Left forelimb (tissue), 1 donor: ENCODE measurements around the gene EPHA6.

Source experiments
- DNase-seq: peaks from one replicate; pipeline ENCODE4 v3.0.0-alpha.2; 2018; ENCODE audit warnings: low spot score

The EPHA6 gene

DNA sequence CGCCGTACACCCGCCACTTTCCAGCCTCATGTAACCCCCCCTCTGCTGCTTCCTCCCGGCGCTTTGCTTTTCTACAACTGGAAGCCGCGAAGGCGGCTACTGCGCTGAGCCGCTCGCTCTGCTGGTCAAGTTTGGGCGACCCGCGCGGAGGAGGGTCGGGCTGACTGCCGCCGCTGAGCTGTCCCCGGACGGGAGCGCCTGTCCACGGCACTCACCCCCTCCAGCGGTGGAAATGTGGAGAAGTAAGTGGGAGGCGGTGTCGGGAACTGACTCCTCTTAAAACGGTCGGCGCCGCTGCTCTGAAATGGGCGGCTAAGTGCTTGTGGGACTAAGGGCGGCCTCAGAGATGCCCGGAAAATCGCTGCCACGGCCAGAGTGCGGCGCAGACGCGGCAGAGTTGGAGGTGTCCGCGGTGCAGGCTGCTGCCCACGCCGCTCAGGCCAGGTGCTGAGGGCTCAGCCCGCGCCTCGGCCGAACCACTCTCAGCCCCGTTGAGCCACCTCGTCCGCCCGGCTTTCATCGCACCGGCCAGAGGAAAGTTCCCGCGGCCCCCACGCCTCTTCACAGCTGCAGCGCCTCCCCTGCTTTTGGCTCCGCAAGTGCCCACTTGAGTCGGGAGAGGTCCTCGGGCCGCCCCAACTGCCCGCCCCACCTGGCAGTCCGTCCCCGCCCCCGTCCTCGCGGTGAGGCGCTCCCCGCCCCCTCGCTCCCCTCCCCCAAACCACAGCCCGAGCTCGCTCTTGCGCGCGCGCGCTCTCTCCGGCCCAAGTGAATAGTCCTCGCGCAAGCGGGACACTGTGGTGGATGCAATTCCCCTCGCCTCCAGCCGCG lies at the start of gene EPHA6:
TSS of gene EPHA6 (plus strand) at position 775 of the 831 bp plus-strand sequence.
- DNase-seq, result peak; percentile 79

DNA sequence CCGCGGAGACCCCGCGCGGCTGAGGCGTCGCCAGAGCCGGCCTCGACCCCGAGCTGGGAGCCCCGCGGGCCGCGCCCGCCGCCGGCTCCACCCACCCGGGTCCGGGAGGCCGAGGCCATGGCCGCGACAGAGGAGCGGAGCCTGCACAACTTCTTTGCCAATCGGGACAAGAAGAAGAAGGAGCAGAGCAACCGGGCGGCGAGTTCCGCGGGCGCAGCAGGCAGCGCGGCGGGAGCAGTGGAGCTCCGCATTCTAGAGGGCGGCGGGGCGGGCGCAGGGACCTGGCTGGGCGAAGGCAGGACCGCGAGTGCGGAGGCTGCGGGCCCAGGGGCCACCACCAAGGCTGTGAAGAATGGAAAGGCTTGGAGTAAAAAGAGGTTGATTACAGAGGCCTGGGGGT lies 37.6 kb upstream of the EPHA6 start:
- DNase-seq, result no peak

DNA sequence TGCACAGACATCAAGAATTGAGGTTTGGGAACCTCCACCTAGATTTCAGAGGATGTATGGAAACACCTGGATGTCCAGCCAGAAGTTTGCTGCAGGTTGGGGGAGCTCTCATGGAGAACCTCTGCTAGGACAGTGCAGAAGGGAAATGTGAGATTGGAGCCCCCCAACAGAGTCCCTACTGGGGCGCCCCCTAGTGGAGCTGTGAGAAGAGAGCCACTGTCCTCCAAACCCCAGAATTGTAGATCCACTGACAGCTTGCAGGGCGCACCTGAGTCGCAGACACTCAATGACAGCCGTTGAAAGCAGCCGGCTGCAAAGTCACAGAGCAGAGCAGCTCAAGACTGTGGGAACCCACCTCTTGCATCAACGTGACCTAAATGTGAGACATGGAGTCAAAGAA lies 34.6 kb upstream of the EPHA6 start:
- no peak for DNase-seq

DNA sequence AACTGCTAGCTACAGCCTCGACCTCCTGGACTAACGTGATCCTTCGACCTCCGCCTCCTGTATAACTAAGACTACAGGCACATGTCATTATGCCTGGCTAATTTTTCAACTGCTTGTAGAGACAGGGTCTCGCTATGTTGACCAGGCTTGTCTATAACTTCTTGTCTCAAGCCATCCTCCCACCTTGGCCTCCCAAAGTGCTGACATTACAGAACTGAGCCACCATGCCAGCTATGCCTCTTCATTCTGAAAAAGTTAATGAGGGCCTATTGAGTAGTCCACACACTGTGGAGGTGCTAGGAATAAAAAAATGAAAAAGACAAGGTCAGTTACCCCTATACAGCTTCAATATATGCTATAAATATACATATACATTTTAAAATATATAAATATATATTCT lies 18.3 kb upstream of the EPHA6 start:
- DNase-seq, result no peak

DNA sequence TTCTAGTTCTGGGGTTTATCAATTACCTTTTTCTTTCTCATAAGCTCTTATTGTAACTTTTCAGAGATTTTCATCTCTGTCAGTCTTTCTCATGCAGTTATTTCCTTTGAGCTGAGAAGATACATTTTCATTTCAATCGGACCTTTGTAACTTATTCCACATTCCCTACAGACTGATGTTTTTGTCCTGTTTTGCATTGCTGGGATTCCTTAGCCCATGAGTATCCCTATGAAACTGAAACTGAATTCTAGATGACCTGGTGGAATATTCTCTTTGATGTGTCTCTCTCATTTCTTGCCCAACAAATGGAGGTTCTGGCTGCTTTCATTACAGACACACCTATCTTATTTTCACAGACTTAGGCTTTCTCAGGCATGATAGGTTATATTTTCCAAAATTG lies 10.5 kb upstream of the EPHA6 start:
- no peak for DNase-seq

DNA sequence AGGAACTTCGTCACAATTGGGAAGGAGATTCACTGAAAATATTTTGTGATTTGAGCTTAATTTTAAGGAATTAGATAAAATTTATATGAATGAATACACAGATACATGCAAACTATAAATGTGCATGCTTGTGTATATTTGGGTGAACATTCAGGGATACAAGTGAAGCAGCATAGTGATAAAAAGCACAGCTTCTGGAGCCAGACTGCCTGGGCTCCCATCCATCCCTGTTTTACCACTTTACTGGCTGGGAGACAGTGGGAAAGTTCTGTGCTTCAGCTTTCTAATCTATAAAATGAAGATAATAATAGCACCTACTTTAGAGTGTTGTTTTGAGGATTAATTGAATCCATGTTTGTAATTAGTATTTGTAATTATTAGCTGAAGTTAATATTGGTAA lies 8.1 kb upstream of the EPHA6 start:
- DNase-seq, result no peak

DNA sequence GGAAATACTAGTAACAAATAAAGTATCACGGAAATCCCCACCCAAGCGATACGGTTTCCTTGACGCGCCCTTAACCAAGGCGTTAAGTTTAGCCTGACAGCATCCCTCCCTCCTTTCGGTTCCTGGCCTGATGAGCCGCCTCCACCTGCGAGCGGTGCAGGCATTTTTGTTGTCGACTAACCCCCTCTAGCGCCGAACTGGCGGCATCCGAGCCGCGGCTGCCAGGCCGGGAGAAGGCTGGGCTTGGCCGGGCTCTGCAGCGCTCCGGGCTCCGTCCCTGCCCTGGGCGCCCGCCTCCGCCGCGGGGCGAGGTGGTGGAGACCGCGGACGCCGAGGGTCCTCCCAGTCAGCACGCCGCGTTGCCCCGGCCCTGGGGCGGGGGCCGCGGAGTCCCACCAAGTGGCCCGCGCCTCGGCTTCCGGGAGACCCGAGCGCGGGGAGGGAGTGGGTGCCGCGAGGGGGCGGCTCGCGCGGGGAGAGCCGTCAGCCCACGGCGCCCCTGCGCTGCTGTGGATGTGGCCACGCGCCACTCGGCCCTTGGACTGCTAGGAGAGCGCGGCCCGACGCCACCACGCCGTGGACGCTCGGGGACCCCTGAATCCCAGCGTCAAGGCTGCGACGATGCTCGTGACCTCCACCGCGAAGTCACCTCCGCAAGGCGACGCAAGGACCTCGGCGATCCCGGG lies 1.1 kb upstream of the EPHA6 start:
- peak; percentile 84 for DNase-seq

DNA sequence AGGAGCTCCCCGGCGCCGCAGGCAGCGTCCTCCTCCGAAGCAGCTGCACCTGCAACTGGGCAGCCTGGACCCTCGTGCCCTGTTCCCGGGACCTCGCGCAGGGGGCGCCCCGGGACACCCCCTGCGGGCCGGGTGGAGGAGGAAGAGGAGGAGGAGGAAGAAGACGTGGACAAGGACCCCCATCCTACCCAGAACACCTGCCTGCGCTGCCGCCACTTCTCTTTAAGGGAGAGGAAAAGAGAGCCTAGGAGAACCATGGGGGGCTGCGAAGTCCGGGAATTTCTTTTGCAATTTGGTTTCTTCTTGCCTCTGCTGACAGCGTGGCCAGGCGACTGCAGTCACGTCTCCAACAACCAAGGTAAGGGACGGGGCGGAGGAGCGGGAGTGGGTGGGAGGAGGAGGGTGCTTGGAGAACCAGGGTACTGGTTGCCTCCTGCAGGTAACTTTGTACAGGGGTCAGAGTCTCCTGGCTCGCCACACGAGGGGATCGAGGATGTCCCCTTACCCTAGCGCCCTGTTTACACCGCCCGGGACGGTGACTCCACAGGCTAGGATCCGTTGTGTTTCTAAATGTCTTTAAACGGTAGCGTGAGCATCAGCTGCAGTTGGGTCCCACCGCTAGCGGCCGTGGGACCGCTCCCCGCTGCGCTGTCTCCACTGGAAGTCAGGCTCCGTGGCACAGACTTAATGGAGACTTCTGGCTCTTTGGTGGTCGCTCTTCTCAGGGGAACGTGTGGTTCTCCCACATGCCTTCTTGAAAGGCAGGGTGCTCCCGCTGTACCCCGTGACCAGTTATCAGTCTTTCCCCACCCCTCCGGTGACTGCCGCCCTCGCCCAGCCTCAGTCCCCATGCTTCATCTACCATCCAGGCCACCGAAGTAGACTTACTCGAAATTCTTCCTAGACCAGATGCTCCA lies 515 bp downstream of the EPHA6 start:
- peak; percentile 55 for DNase-seq

DNA sequence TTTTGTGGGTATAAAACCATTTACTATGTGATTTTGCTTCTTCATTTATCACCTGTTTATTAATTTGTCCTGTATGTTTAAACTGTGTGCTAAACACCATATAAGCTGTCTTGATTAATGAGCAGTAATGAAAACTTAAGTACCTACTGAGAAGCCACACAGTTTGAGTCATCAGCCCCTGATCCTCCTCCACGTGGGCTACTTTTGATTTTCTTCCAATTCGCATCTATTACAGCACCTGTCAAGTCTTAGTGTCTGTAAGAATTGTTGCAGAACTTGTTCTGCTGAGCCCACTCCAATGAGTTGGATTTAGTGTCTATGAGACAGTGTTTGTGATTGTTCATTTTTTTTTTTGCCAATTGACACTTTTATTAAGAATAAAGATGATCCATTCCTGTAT lies 16.8 kb downstream of the EPHA6 start:
- DNase-seq, result no peak

DNA sequence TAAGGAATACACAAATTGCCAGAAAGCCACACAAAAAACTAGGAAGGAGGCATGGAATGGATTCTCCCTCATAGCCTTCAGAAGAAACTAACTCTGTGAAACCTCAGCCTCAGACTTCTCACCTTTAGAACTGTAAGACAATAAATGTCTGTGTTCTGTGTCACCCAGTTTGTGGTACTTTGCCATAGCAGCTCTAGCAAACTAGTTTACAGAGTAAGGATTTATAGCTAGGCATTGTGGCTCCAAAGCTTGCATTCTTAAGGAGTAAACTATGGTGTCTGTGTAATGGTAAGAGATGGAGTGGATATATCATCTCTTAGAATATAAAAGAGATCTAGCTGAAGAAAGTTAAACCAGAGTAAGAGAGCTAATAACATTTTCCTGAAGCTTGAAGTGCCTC lies 18.9 kb downstream of the EPHA6 start:
- no peak for DNase-seq

DNA sequence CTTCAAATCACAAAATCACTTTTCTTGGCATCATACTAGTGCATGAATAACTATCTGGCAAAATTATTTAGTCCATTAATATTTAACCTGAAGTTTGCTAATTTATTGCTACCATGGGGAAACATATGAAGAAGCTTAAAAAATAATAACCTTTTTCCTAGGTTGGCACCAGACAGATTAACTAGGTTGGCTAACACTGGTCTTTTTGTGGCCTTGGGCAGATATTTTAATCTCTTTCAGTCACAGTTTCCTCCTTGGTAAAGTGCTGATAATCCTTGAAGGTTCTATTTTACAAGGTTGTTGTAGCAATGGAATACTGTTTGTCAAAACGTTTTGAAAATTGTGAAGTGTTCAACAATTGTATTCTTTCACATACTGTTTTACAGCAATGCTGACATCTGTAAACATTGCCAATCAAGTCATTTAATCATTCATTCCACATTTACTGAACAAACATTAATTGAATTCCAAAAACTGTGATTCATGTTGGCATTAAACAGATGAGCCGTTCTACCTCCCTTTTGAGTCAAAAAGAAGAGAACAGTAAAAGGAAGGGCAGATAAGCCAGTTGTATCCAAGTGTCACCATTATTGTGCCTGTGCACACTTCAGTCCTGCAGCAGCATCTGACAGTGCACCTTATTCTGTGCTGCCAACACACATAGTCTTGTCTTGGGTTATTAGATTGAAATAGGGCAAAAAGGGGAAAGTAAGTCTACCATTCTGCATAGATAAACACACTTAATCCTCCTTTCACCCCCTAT lies 21.9 kb downstream of the EPHA6 start:
- DNase-seq, result no peak

DNA sequence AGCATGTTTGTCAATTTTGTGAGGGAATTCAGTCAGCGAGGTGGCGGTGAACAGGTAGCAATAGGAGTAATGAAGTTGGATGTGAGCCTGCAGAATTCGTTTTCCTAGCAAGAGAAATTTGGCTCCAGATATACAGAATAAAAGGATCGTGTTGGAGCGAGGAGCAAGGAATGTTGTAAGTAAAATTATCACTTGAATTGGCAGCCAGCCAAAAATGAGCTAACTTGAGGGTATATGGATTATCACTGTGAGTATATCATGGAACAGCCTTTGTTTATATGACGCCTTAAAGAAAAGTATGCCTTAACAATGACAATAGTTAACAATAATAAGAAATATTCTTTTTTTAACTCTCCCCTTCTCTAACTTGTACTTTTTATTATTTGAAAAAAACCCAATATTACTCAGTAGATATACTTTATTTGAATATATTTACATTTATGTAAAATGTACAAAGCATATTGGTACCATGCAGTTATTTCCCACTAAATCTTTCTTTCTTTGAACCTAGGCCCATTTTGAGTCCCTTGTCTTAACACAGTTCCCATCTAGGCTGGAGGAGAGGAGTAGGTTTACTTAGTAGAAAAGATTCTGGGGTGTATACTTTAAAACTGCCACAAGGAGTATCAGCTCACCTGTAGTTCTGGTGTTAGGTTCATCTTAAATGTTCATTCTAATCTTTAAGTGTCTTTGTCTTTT lies 29.3 kb downstream of the EPHA6 start:
- DNase-seq, result no peak

DNA sequence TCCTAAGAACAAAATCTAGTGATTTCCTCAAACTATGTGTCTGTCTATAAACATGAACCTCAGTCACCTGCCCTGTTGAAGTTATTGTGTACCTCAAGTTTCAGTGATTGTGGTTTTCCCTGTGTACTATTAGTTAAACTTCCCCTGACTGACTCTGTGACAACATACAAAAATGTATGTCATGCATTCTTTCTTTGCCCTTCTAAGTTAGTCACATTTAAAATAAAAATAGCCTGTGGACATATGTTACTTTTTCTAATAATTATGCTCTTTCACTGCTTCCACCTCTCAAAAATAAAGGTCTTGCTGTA lies 29.8 kb downstream of the EPHA6 start:
- no peak for DNase-seq

DNA sequence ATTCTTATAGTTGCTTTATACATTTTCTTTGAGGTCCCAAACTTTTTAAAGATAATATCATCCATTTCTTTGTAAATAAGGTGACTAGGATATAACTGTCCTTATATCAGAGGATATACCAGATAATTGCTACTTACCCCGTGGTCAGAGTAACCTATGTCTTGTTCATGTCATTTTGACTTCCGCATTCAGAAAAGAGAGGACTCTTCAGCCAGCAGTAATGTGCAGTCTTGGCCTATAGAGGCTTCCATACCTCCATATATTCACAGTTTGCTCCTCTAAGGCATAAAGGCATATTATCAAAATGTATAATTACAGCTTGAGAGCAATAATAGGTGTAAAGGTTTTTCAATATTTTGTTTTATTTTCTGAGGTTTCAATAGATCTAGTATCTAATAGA lies 38.5 kb downstream of the EPHA6 start:
- DNase-seq, result no peak

DNA sequence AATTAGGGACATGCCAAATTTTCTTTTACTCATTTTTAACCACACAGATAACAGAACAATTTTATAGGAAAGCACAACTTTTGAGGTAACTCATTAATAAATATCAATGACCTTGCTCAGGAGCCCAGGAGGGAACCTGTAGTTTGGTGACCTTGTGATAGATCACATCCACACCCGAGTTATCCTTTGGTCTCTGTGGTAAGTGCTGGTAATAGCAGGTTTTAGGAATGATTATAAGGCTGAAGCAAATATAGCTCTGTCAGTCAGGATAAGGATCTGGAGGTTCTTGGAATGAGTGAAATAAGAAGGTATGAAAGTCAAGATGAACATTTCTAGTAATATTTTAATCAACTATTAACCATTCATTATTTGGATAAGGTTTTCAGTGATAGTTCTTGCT lies 46.5 kb downstream of the EPHA6 start:
- no peak for DNase-seq

DNA sequence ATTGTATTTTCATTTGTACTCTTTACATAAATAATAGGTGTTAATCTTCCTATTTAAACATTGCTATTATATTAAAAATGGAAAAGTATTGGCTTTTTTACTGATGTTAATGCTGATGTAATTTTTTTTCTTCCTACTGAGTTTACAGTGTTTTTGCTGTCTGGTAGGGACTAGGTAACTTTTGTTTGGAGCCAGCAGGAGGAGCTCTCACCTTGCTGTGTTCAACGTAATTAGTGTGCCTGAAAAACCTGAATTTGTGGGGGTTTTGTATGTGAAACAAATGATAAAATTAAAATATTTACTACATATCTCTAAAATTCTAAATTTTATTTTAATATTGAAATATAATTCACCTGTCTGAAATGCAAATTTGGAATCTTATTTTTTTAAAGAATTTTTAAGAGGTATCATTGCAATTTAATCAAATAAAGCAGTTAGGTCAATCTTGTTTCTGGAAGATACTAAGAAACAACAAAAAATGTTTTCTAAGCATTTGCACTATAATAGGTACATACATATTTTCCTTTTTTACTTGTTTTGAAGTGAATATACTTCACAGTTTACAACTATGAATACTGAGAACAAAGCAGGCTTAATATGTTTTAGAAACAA lies 48.8 kb downstream of the EPHA6 start:
- no peak for DNase-seq

DNA sequence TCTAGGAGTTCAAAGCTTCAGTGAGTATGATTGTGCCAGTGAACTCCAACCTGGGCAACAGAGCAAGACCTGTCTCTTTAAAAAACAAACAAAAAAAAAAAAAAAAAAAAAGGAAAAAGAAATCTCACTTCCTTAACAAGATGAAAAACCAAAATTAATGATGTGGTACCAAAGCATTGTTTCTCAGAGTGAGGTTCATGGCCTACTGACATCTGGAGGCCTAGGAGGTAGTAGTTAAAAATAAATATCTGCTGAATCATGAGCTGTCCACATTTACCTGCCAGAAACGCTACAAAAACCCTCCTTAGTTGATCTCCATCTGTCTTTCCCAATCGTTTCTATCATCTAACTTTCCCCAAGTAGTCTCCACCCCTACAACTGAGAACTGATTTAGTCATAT lies 51.2 kb downstream of the EPHA6 start:
- no peak for DNase-seq

DNA sequence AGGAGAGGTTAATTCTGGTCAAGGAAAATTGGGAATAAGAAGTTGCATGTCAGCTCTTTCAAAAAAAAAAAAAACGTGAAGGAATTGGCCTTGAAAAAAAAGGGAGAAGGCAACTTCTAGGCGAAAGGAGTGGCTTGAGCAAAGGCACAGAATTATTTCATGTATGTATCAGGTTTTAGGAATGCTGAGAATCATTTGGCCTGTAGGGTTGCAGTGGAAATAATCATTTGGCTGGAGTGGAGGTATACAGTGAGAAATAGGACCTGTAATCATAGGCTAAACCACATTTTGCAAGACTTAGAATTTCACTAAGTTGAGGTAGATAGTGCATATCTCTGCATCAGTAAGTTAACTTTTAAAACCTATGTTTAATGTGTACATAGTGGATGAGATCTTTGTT lies 54.9 kb downstream of the EPHA6 start:
- DNase-seq, result no peak

DNA sequence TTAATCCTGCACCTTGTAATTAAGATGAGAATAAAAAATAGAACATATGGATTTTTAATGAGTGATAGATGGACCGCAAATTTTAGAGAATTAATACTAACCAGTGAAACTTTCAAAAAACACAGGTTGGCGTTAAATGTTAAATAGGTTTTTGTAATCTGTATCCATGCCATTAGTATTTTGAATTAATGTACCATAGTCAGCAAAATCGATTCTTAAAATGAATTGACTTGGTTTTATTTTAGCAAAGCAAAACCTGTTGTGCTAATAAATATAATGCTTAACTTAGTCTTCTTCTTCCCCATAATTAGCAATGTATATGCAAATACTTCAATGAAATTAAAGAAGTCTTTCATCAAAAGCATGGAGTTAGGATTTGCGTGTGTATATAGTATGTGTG lies 63.1 kb downstream of the EPHA6 start:
- DNase-seq, result no peak

DNA sequence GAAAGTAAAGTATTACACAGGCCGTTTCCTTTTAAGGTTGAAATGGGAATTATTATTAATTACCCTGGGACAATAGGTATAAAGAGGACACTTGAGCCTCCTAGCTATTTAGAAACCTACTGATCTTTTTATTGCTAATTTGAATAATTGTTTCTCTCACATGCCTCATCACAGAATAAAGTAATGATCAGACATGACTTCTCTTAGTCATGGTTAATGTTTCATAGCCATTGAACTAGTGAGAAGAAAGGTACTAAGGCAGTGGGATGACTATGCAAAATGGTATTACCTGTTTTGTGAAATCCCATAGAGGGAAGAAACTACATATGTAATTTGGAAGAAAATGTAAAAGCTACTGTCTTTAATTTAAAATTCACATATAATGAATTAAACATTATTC lies 85.6 kb downstream of the EPHA6 start:
- no peak for DNase-seq

DNA sequence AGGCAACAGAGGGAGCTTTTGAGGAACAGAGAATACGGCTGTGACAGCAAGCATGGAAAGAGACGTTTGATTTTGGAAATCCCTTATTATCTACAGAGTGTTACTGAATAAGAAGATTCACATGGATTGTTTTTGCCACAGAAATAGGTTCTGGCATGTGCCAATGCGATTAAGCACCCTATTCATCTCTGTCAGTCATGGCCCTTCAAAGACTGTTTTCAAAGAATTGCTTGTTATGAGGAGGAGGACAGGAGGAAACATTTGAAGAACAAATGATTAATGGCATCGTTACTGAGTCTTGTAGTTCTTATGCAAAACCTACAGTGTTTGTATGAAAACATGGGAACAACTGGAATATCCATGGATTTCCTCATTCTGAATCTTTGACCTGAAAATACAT lies 86.2 kb downstream of the EPHA6 start:
- DNase-seq, result no peak
